ENCODE measurements around the gene CARMIL1. TPM values are rescaled to one million over a fixed set of nuclear protein-coding genes. Genes with fewer than 3 reads are reported as not detected.
A peak's percentile ranks its signal among the peaks of the same experiment; 100 is the strongest.

Gene CARMIL1
- polyA plus RNA-seq, 1 of the 3 experiments (the other 2 are of a cell fraction) = 1.7 TPM

DNA sequence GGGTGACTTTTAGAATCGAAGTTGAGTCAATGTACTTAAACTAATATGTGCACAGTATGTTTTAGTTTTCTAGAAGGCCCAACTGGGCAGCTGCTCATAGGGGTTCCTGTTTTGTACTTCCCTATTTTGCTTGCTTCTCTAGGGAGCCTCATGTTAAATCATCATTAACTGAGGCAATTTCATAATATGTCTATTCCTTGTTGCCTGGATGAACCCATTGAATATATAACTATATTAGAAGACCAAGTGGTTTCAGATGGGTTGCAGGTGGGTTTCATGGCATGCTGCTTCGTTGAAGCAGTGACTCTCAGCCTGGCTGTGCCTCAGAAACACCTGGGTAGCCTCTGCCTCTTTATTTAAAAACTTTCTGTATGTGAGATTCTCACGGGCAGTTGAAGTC, 22.2 kb downstream of the CARMIL1 start:
- 83% methylated on average over 3 of the region's 3 CpGs for WGBS (ENCODE audit: low lambda C conversion rate)
- CTCF ChIA-PET = interaction anchor here (0.9 to 1.7 kb wide), 4 partner anchors 21 to 189 kb away, joined by 3 to 5 read pairs (median 3); partner anchors contain the start of gene CARMIL1

DNA sequence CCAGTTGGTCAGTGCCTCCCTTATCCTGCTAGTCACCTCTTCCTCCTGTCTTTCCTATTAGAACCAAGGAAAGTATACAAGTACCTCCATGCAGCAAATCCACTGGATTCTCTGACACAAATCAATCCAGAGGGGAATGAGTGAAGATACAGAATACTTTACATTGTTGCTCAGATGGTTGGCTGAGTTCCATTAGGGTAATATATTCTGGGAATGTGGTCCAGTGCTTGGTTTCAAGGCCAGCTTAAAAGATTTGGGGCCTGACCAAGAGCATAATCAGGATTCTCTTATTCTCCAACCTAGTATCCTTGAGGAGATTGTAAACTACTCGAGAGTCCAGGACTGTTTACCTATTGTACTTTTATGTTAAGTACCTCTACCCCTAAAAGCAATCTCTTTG, 23.0 kb downstream of the CARMIL1 start:
- H3K79me2 ChIP-seq (ENCODE audit: insufficient read depth) = no peaks in the 10 kb centered on the region
- no peak overlapping the region for H3K4me3 ChIP-seq (ENCODE audit: low read depth in 2 of 2, low read length in 1 of 2)
- 89% methylated on average over 1 of the region's 1 CpG for WGBS (ENCODE audit: low lambda C conversion rate)
- TF ChIP-seq, protein P1, sequence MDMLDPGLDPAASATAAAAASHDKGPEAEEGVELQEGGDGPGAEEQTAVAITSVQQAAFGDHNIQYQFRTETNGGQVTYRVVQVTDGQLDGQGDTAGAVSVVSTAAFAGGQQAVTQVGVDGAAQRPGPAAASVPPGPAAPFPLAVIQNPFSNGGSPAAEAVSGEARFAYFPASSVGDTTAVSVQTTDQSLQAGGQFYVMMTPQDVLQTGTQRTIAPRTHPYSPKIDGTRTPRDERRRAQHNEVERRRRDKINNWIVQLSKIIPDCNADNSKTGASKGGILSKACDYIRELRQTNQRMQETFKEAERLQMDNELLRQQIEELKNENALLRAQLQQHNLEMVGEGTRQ (IDR thresholded peaks at IDR 0.05; ENCODE audit: borderline replicate concordance, low read depth, low read length) = no peak
- TF ChIP-seq FOSL2 (IDR thresholded peaks at IDR 0.05; ENCODE audit: borderline replicate concordance, low read depth) = no peak
- TF ChIP-seq YY1 (IDR thresholded peaks at IDR 0.05; ENCODE audit: low read depth) = no peak
- TF ChIP-seq SIN3A (IDR thresholded peaks at IDR 0.05; ENCODE audit: borderline replicate concordance, low read depth, low read length) = no peak
- no peak for TF ChIP-seq RAD21 (IDR thresholded peaks at IDR 0.05; ENCODE audit: low read length)
- no peak for TF ChIP-seq TAF1 (IDR thresholded peaks at IDR 0.05; ENCODE audit: borderline replicate concordance, low read depth, low read length)
- TF ChIP-seq, protein P2, sequence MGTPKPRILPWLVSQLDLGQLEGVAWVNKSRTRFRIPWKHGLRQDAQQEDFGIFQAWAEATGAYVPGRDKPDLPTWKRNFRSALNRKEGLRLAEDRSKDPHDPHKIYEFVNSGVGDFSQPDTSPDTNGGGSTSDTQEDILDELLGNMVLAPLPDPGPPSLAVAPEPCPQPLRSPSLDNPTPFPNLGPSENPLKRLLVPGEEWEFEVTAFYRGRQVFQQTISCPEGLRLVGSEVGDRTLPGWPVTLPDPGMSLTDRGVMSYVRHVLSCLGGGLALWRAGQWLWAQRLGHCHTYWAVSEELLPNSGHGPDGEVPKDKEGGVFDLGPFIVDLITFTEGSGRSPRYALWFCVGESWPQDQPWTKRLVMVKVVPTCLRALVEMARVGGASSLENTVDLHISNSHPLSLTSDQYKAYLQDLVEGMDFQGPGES (IDR thresholded peaks at IDR 0.05; ENCODE audit: low read depth, low read length) = no peak
- no peak for TF ChIP-seq RXRA (IDR thresholded peaks at IDR 0.05; ENCODE audit: borderline replicate concordance, low read depth)
- no peak for TF ChIP-seq JUND (IDR thresholded peaks at IDR 0.05)
- H3K9me3 ChIP-seq = no peaks in the 10 kb centered on the region
- peaks cover 8% of the 10 kb centered on the region for H3F3A ChIP-seq (replicated peaks; ENCODE audit: insufficient read depth)
- peaks cover 2 to 4% of the 10 kb centered on the region in 2 experiments; a peak in 2 of 4 replicates for H3K4me1 ChIP-seq (ENCODE audit: control insufficient read depth in 1 of 2, insufficient read depth in 2 of 2, low read depth in 1 of 2, low read length in 1 of 2)
- no peaks in the 10 kb centered on the region for H3K36me3 ChIP-seq (replicated peaks in 1 of 2; ENCODE audit: control insufficient read depth in 1 of 2, insufficient read depth in 2 of 2, low read length in 1 of 2)
- CTCF ChIA-PET = interaction anchor here (0.9 to 1.7 kb wide), 3 partner anchors 20 to 29 kb away, joined by 3 to 5 read pairs (median 3); partner anchors contain the start of gene CARMIL1
- H3K9me2 ChIP-seq = no peaks in the 10 kb centered on the region
- H3K4me2 ChIP-seq = peak overlapping the region; percentile 29; the same call in 1 of the 2 replicates
- H2AFZ ChIP-seq (ENCODE audit: low read depth) = 0 out of 2 replicates have a peak overlapping the region, but pooled peaks have one; percentile 20
- POLR2A ChIA-PET = no interaction called here
- H3K27me3 ChIP-seq (ENCODE audit: insufficient read depth) = no peaks in the 10 kb centered on the region
- no peak for DNase-seq
- peak overlapping the region; percentile 6; the same call in 1 of the 2 replicates for H3K9ac ChIP-seq
- no peaks in the 10 kb centered on the region for H4K20me1 ChIP-seq (ENCODE audit: insufficient read depth)
- H3K27ac ChIP-seq (ENCODE audit: low read depth in 2 of 2, low read length in 1 of 2) = peak overlapping the region in 1 of 2 experiments; percentile 71; a peak in 2 of 4 replicates

More for the DNA sequence above, 22.2 kb downstream of the CARMIL1 start:
- Histone ChIP-seq H3K27me3 (ENCODE audit: insufficient read depth) (no peaks in the 10 kb centered on the region), H4K20me1 (ENCODE audit: insufficient read depth) (no peaks in the 10 kb centered on the region), H3K36me3 (replicated peaks in 1 of 2; ENCODE audit: control insufficient read depth in 1 of 2, insufficient read depth in 2 of 2, low read length in 1 of 2) (no peaks in the 10 kb centered on the region), H3K27ac (ENCODE audit: low read depth in 2 of 2, low read length in 1 of 2) (no peak overlapping the region), H2AFZ (ENCODE audit: low read depth) (no peak overlapping the region), H3K9me3 (no peaks in the 10 kb centered on the region), H3K9ac (no peak overlapping the region), H3K4me2 (no peak overlapping the region), H3K4me1 (ENCODE audit: control insufficient read depth in 1 of 2, insufficient read depth in 2 of 2, low read depth in 1 of 2, low read length in 1 of 2) (peaks cover 4% of the 10 kb centered on the region in 2 experiments; a peak in 2 of 4 replicates), H3K9me2 (no peaks in the 10 kb centered on the region), H3K4me3 (ENCODE audit: low read depth in 2 of 2, low read length in 1 of 2) (no peak overlapping the region), H3F3A (replicated peaks; ENCODE audit: insufficient read depth) (peaks cover 8% of the 10 kb centered on the region), H3K79me2 (ENCODE audit: insufficient read depth) (no peaks in the 10 kb centered on the region)
- DNase-seq = no peak
- TF ChIP-seq FOSL2 (IDR thresholded peaks at IDR 0.05; ENCODE audit: borderline replicate concordance, low read depth) (no peak), CHD2 (IDR thresholded peaks at IDR 0.05; ENCODE audit: low read length, partially characterized antibody) (no peak)
- POLR2A ChIA-PET = no interaction called here
